GM23338 (cell line): ENCODE results near the gene ADGRE3. TPM values are rescaled to one million over a fixed set of nuclear protein-coding genes. Genes with fewer than 3 reads are reported as not detected.
A peak's percentile ranks its signal among the peaks of the same experiment; 100 is the strongest.

ENCODE experiments used
- ATAC-seq: fragments of 200-7000 bp; cut with Tn5 transposase; 3 replicates; pipeline ENCODE4 v1.9.1; 2020
- DNase-seq: peaks from one replicate; pipeline ENCODE4 v3.0.0-alpha.2; 2015; ENCODE audit warnings: low spot score
- H2AFZ ChIP-seq: fragments of 200-600 bp; sonication (generic); 2 replicates; pipeline ENCODE4 v1.8.0; 2016; ENCODE audit warnings: antibody characterized with exemption, mild to moderate bottlenecking, moderate library complexity
- H3F3A ChIP-seq: fragments of 200-600 bp; sonication (generic); replicated peaks from 2 replicates; pipeline ENCODE4 v1.8.0; 2017; ENCODE audit warnings: antibody characterized with exemption, mixed run types, low read depth
- H3K27ac ChIP-seq: fragments of 200-600 bp; sonication (generic); 2 replicates; pipeline ENCODE4 v1.6.1; 2016; ENCODE audit warnings: low read depth
- H3K27me3 ChIP-seq: fragments of 200-600 bp; sonication (generic); 2 replicates; pipeline ENCODE4 v1.8.0; 2016; ENCODE audit warnings: mild to moderate bottlenecking, mixed run types, moderate library complexity; ENCODE audit not compliant: insufficient read depth
- H3K36me3 ChIP-seq: fragments of 200-600 bp; sonication (generic); 2 replicates; pipeline ENCODE4 v1.8.0; 2016; ENCODE audit warnings: mild to moderate bottlenecking; ENCODE audit not compliant: insufficient read depth
- H3K4me1 ChIP-seq: fragments of 200-600 bp; sonication (generic); 2 replicates; pipeline ENCODE4 v1.8.0; 2016; ENCODE audit warnings: mild to moderate bottlenecking, moderate library complexity; ENCODE audit not compliant: insufficient read depth
- H3K4me2 ChIP-seq: fragments of 200-600 bp; sonication (generic); 2 replicates; pipeline ENCODE4 v1.7.1; 2017; ENCODE audit warnings: mixed run types
- H3K4me3 ChIP-seq: fragments of 200-600 bp; sonication (generic); 2 replicates; pipeline ENCODE4 v1.6.1; 2016; ENCODE audit warnings: mixed run types
- H3K79me2 ChIP-seq: fragments of 200-600 bp; sonication (generic); replicated peaks from 2 replicates; pipeline ENCODE4 v1.8.0; 2017; ENCODE audit warnings: mild to moderate bottlenecking; ENCODE audit not compliant: insufficient read depth
- H3K9me2 ChIP-seq: fragments of 200-600 bp; sonication (generic); 2 replicates; pipeline ENCODE4 v1.8.0; 2017; ENCODE audit not compliant: insufficient read depth
- H4K20me1 ChIP-seq: fragments of 200-600 bp; sonication (generic); replicated peaks from 2 replicates; pipeline ENCODE4 v1.8.0; 2017; ENCODE audit warnings: mild to moderate bottlenecking; ENCODE audit not compliant: insufficient read depth
- H3K27ac Mint-ChIP-seq: 2 replicates; pipeline ENCODE4 v1.8.0; 2020; ENCODE audit warnings: inconsistent platforms, mild to moderate bottlenecking, moderate library complexity, mixed read lengths
- H3K27me3 Mint-ChIP-seq: 3 replicates; pipeline ENCODE4 v1.8.0; 2022; ENCODE audit warnings: low read depth, mild to moderate bottlenecking, moderate library complexity, mixed read lengths, inconsistent platforms; ENCODE audit not compliant: insufficient read depth, poor library complexity
- H3K36me3 Mint-ChIP-seq: 3 replicates; pipeline ENCODE4 v1.8.0; 2021; ENCODE audit warnings: low read depth, mild to moderate bottlenecking, inconsistent platforms, moderate library complexity, mixed read lengths
- H3K4me1 Mint-ChIP-seq: 3 replicates; pipeline ENCODE4 v1.8.0; 2020; ENCODE audit warnings: mild to moderate bottlenecking, inconsistent platforms, mixed read lengths
- H3K4me3 Mint-ChIP-seq: 3 replicates; pipeline ENCODE4 v1.8.0; 2021; ENCODE audit warnings: moderate library complexity, mild to moderate bottlenecking, inconsistent platforms, mixed read lengths
- H3K9me3 Mint-ChIP-seq: 3 replicates; pipeline ENCODE4 v1.8.0; 2020; ENCODE audit warnings: moderate library complexity, mild to moderate bottlenecking, inconsistent platforms, mixed read lengths
- CREB1 ChIP-seq: fragments of 250-450 bp; sonication (Bioruptor Pico); IDR thresholded peaks from 2 replicates; pipeline ENCODE4 v1.5.0; 2020; ENCODE audit warnings: low read depth, mild to moderate bottlenecking, moderate library complexity
- EZH2 ChIP-seq: fragments of 200-600 bp; sonication (generic); IDR thresholded peaks from one replicate; pipeline ENCODE4 v1.8.0; 2017; ENCODE audit warnings: antibody characterized with exemption, mild to moderate bottlenecking, low read depth; ENCODE audit not compliant: unreplicated experiment
- EZH2phosphoT487 ChIP-seq: fragments of 200-600 bp; sonication (generic); IDR thresholded peaks from one replicate; pipeline ENCODE4 v1.8.1; 2018; ENCODE audit warnings: antibody characterized with exemption; ENCODE audit not compliant: unreplicated experiment
- NANOG ChIP-seq: IDR thresholded peaks from 2 replicates; pipeline ENCODE4 v1.6.1; 2016; ENCODE audit warnings: antibody characterized with exemption, borderline replicate concordance
- POLR2AphosphoS5 ChIP-seq: IDR thresholded peaks from 2 replicates; pipeline ENCODE4 v1.6.1; 2016; ENCODE audit warnings: antibody characterized with exemption, low read depth
- STAT1 ChIP-seq: IDR thresholded peaks from one replicate; pipeline ENCODE4 v1.6.1; 2016; ENCODE audit warnings: antibody characterized with exemption; ENCODE audit not compliant: unreplicated experiment
- ZNF114 ChIP-seq: fragments of 250-450 bp; sonication (Bioruptor Pico); IDR thresholded peaks from 2 replicates; pipeline ENCODE4 v1.5.0; 2020; ENCODE audit warnings: mild to moderate bottlenecking, moderate library complexity
- polyA plus RNA-seq: library from polyadenylated mRNA; unstranded; fragments of >200 nt; fragmentation: Nextera tagmentation; extraction: Ambion mirVana; gene quantifications from 2 replicates; pipeline ENCODE4 v1.2.1, GENCODE V29; 2016
- total RNA-seq: library from RNA; depleted of rRNA; stranded (reverse); fragments of >200 nt; shearing (Covaris generic); gene quantifications from 2 replicates; pipeline ENCODE4 v1.2.3, GENCODE V29; 2014
- TF ChIP-seq, protein P1 (sequence below): fragments of 250-450 bp; sonication (Bioruptor Pico); IDR thresholded peaks from 2 replicates; pipeline ENCODE4 v1.5.0; 2020; ENCODE audit warnings: mild to moderate bottlenecking, moderate library complexity
- TF ChIP-seq, protein P2 (sequence below): IDR thresholded peaks from one replicate; pipeline ENCODE4 v1.6.1; 2018; ENCODE audit warnings: antibody characterized with exemption; ENCODE audit not compliant: unreplicated experiment
- TF ChIP-seq, protein P3 (sequence below): IDR thresholded peaks from 2 replicates; pipeline ENCODE4 v1.6.1; 2016; ENCODE audit warnings: antibody characterized with exemption
- TF ChIP-seq, protein P4 (sequence below), 2 experiments: fragments of 200-600 bp in 1 of 2; sonication (generic) in 1 of 2; conservative IDR thresholded peaks; 2 replicates each; pipeline versions ENCODE4 v1.5.1 to v1.6.1; 2016 to 2017; ENCODE audit warnings: antibody characterized with exemption in 2 of 2, low read depth in 2 of 2, mild to moderate bottlenecking in 2 of 2, moderate library complexity in 1 of 2

Gene ADGRE3
- total and polyA plus RNA-seq, 2 experiments from 2014 or later, result not detected

DNA sequence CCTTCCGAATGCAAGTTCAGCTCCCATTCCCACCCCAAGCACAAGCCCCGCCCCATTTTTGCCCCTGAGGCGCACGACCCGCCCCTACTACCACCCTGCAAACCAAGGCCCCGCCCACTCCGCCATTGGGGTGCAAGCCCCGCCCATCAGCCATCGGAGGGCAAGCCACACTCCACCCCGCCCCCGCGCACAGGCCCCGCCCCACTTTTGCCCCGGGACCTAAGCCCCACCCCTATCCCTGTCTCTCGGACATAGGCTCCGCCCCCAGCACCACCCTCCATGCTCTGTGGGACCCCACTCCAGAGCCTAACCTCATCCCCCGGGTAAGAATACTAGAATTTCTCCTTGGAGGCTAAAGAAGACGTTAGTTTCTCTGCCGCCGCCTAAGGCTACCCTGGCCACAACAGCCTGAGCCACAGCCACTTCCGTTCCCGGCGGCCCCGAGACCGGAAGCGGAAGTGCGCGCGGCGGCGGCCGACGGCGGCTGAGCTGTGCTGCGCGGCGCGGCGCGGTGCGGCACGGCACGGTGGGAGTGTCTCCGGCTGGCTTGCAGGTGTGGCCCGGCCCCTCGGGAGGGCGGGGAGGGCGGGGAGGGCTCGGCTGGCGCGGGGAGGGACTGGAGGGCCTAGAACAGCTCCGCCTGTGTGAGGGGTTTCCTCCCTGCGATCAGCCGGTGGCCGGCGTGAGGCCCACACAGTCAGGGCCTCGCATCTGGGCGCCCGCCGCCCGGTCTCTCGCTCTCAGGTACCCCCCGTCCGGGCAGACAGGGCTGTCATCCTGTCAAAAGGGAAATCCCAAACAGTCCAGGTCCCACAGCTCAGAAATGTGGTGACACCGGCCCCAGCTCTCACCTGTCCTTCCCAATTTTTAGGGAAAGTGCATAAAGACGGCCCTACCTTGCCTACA lies 15.2 kb upstream of the ADGRE3 start, which contains the start of gene ZNF333:
Gene ZNF333, plus strand, starts transcription at position 451 of the 906 bp plus-strand sequence. CDS start 3,444 bp downstream, outside the sequence.
- H3K27ac Mint-ChIP-seq, result peak within 1 kb of the TSS; percentile 96
- peak within 1 kb of the TSS; percentile 72 for H3K4me3 ChIP-seq
- H3K36me3 ChIP-seq, result no peaks in the 10 kb centered on the region
- no peaks in the 10 kb centered on the region for H4K20me1 ChIP-seq
- peak within 1 kb of the TSS; percentile 91 for H3K4me3 Mint-ChIP-seq
- H2AFZ ChIP-seq, result peak within 1 kb of the TSS; percentile 90
- peaks cover 13% of the 10 kb centered on the region; the same call in 1 of the 2 replicates for H3K79me2 ChIP-seq
- 0 out of 2 replicates have a peak, but pooled peaks cover 4% of the 10 kb centered on the region for H3F3A ChIP-seq
- H3K9me3 Mint-ChIP-seq, result peaks cover 5% of the 10 kb centered on the region; the same call in 2 of the 3 replicates
- no peaks in the 10 kb centered on the region; the same call in 2 of the 3 replicates for H3K36me3 Mint-ChIP-seq
- peaks cover 14% of the 10 kb centered on the region for H3K4me1 ChIP-seq
- H3K27ac ChIP-seq, result peak within 1 kb of the TSS; percentile 93
- peaks cover 5% of the 10 kb centered on the region for H3K27me3 Mint-ChIP-seq
- peak; percentile 98 for DNase-seq
- TF ChIP-seq, protein P1, sequence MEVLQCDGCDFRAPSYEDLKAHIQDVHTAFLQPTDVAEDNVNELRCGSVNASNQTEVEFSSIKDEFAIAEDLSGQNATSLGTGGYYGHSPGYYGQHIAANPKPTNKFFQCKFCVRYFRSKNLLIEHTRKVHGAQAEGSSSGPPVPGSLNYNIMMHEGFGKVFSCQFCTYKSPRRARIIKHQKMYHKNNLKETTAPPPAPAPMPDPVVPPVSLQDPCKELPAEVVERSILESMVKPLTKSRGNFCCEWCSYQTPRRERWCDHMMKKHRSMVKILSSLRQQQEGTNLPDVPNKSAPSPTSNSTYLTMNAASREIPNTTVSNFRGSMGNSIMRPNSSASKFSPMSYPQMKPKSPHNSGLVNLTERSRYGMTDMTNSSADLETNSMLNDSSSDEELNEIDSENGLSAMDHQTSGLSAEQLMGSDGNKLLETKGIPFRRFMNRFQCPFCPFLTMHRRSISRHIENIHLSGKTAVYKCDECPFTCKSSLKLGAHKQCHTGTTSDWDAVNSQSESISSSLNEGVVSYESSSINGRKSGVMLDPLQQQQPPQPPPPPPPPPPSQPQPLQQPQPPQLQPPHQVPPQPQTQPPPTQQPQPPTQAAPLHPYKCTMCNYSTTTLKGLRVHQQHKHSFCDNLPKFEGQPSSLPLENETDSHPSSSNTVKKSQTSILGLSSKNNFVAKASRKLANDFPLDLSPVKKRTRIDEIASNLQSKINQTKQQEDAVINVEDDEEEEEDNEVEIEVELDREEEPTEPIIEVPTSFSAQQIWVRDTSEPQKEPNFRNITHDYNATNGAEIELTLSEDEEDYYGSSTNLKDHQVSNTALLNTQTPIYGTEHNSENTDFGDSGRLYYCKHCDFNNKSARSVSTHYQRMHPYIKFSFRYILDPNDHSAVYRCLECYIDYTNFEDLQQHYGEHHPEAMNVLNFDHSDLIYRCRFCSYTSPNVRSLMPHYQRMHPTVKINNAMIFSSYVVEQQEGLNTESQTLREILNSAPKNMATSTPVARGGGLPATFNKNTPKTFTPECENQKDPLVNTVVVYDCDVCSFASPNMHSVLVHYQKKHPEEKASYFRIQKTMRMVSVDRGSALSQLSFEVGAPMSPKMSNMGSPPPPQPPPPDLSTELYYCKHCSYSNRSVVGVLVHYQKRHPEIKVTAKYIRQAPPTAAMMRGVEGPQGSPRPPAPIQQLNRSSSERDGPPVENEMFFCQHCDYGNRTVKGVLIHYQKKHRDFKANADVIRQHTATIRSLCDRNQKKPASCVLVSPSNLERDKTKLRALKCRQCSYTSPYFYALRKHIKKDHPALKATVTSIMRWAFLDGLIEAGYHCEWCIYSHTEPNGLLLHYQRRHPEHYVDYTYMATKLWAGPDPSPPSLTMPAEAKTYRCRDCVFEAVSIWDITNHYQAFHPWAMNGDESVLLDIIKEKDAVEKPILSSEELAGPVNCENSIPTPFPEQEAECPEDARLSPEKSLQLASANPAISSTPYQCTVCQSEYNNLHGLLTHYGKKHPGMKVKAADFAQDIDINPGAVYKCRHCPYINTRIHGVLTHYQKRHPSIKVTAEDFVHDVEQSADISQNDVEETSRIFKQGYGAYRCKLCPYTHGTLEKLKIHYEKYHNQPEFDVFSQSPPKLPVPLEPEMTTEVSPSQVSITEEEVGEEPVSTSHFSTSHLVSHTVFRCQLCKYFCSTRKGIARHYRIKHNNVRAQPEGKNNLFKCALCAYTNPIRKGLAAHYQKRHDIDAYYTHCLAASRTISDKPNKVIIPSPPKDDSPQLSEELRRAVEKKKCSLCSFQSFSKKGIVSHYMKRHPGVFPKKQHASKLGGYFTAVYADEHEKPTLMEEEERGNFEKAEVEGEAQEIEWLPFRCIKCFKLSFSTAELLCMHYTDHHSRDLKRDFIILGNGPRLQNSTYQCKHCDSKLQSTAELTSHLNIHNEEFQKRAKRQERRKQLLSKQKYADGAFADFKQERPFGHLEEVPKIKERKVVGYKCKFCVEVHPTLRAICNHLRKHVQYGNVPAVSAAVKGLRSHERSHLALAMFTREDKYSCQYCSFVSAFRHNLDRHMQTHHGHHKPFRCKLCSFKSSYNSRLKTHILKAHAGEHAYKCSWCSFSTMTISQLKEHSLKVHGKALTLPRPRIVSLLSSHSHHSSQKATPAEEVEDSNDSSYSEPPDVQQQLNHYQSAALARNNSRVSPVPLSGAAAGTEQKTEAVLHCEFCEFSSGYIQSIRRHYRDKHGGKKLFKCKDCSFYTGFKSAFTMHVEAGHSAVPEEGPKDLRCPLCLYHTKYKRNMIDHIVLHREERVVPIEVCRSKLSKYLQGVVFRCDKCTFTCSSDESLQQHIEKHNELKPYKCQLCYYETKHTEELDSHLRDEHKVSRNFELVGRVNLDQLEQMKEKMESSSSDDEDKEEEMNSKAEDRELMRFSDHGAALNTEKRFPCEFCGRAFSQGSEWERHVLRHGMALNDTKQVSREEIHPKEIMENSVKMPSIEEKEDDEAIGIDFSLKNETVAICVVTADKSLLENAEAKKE (CRISPR knock-in tag), result no peak
- no peak for TF ChIP-seq NANOG
- no peak for TF ChIP-seq STAT1
- TF ChIP-seq, protein P2, sequence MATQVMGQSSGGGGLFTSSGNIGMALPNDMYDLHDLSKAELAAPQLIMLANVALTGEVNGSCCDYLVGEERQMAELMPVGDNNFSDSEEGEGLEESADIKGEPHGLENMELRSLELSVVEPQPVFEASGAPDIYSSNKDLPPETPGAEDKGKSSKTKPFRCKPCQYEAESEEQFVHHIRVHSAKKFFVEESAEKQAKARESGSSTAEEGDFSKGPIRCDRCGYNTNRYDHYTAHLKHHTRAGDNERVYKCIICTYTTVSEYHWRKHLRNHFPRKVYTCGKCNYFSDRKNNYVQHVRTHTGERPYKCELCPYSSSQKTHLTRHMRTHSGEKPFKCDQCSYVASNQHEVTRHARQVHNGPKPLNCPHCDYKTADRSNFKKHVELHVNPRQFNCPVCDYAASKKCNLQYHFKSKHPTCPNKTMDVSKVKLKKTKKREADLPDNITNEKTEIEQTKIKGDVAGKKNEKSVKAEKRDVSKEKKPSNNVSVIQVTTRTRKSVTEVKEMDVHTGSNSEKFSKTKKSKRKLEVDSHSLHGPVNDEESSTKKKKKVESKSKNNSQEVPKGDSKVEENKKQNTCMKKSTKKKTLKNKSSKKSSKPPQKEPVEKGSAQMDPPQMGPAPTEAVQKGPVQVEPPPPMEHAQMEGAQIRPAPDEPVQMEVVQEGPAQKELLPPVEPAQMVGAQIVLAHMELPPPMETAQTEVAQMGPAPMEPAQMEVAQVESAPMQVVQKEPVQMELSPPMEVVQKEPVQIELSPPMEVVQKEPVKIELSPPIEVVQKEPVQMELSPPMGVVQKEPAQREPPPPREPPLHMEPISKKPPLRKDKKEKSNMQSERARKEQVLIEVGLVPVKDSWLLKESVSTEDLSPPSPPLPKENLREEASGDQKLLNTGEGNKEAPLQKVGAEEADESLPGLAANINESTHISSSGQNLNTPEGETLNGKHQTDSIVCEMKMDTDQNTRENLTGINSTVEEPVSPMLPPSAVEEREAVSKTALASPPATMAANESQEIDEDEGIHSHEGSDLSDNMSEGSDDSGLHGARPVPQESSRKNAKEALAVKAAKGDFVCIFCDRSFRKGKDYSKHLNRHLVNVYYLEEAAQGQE, result no peak
- peak; percentile 40; the same call in 1 of the 2 replicates for TF ChIP-seq POLR2AphosphoS5
- peak; percentile 54; the same call in 1 of the 2 replicates for TF ChIP-seq CREB1 (CRISPR knock-in tag)
- TF ChIP-seq, protein P3, sequence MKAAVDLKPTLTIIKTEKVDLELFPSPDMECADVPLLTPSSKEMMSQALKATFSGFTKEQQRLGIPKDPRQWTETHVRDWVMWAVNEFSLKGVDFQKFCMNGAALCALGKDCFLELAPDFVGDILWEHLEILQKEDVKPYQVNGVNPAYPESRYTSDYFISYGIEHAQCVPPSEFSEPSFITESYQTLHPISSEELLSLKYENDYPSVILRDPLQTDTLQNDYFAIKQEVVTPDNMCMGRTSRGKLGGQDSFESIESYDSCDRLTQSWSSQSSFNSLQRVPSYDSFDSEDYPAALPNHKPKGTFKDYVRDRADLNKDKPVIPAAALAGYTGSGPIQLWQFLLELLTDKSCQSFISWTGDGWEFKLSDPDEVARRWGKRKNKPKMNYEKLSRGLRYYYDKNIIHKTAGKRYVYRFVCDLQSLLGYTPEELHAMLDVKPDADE, result peak; percentile 36; the same call in 1 of the 2 replicates
- no peak for TF ChIP-seq ZNF114
- no peak for TF ChIP-seq EZH2
- no peak for TF ChIP-seq EZH2phosphoT487
- TF ChIP-seq, protein P4, sequence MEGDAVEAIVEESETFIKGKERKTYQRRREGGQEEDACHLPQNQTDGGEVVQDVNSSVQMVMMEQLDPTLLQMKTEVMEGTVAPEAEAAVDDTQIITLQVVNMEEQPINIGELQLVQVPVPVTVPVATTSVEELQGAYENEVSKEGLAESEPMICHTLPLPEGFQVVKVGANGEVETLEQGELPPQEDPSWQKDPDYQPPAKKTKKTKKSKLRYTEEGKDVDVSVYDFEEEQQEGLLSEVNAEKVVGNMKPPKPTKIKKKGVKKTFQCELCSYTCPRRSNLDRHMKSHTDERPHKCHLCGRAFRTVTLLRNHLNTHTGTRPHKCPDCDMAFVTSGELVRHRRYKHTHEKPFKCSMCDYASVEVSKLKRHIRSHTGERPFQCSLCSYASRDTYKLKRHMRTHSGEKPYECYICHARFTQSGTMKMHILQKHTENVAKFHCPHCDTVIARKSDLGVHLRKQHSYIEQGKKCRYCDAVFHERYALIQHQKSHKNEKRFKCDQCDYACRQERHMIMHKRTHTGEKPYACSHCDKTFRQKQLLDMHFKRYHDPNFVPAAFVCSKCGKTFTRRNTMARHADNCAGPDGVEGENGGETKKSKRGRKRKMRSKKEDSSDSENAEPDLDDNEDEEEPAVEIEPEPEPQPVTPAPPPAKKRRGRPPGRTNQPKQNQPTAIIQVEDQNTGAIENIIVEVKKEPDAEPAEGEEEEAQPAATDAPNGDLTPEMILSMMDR (conservative IDR thresholded peaks at IDR 0.05; ENCODE audit: low read depth in 2 of 2), result no peak
- peaks cover 2% of the 10 kb centered on the region; the same call in 1 of the 3 replicates for H3K4me1 Mint-ChIP-seq
- H3K27me3 ChIP-seq, result no peaks in the 10 kb centered on the region
- H3K4me2 ChIP-seq, result peak within 1 kb of the TSS; percentile 98
- peak; percentile 97 for ATAC-seq
- no peaks in the 10 kb centered on the region for H3K9me2 ChIP-seq
